GM21717 (cell line): ENCODE measurements around the gene ADCY6.
"Not testable (repeated sequence)": the region's sequence is repeated elsewhere in the genome, so short reads cannot be mapped to it uniquely, and the experiment has no call there.

Experiments
- ATAC-seq: cut with Tn5 transposase; IDR thresholded peaks from one replicate; pipeline ENCODE4 v1.9.1; 2021; ENCODE audit warnings: mild to moderate bottlenecking, moderate library complexity; ENCODE audit not compliant: unreplicated experiment

The ADCY6 gene

GRCh38 chr12:48764521-48764920, 24.4 kb downstream of the ADCY6 start:
- ATAC-seq = no peak

- ATAC-seq = no peak
Measured at GRCh38 chr12:48758737-48759136, 30.2 kb downstream of the ADCY6 start.

- no peak for ATAC-seq
Measured at GRCh38 chr12:48758186-48758585, 30.7 kb downstream of the ADCY6 start.

- no peak for ATAC-seq
Measured at GRCh38 chr12:48750769-48751356, 38.0 kb downstream of the ADCY6 start.

GRCh38 chr12:48750215-48750614, 38.7 kb downstream of the ADCY6 start:
- ATAC-seq = no peak

GRCh38 chr12:48744251-48745008, 44.5 kb downstream of the ADCY6 start:
- no peak for ATAC-seq

- ATAC-seq = no peak
Measured at GRCh38 chr12:48739618-48740269, 49.1 kb downstream of the ADCY6 start.

- ATAC-seq = no peak
Measured at GRCh38 chr12:48736456-48736855, 52.4 kb downstream of the ADCY6 start.

GRCh38 chr12:48728807-48729206, 60.1 kb downstream of the ADCY6 start:
- no peak for ATAC-seq

- ATAC-seq = not testable (repeated sequence)
Measured at GRCh38 chr12:48720737-48721136, 68.2 kb downstream of the ADCY6 start.

- ATAC-seq = not testable (repeated sequence)
Measured at GRCh38 chr12:48720171-48720570, 68.7 kb downstream of the ADCY6 start.

GRCh38 chr12:48719002-48719401, 69.9 kb downstream of the ADCY6 start:
- ATAC-seq = not testable (repeated sequence)

GRCh38 chr12:48717252-48717695, 71.6 kb downstream of the ADCY6 start:
- no peak for ATAC-seq

GRCh38 chr12:48716493-48717251, 72.2 kb downstream of the ADCY6 start, which contains the start of gene CCNT1:
Gene CCNT1 (minus strand): TSS chr12:48716707. CDS start chr12:48716675, 32 bp downstream.
- ATAC-seq = peak; percentile 92
